ENCODE data around the gene SRBD1.

SRBD1 gene

GRCh38 chr2:45506756-45507155, 104.3 kb downstream of the SRBD1 start:
- DNase-seq: no peak
- H3F3A ChIP-seq (ENCODE audit: insufficient read depth, low read length): no peaks in the 10 kb centered on the region
- no peaks in the 10 kb centered on the region for H3K9me2 ChIP-seq (replicated peaks; ENCODE audit: insufficient read depth, low read length)
- H2AFZ ChIP-seq (ENCODE audit: low read length): no peak overlapping the region
- H3K36me3 ChIP-seq (replicated peaks; ENCODE audit: insufficient read depth, low read length): no peaks in the 10 kb centered on the region
- no peaks in the 10 kb centered on the region for H3K4me1 ChIP-seq (ENCODE audit: low read length)
- no peaks in the 10 kb centered on the region for H3K27me3 ChIP-seq (replicated peaks; ENCODE audit: insufficient read depth, low read length)
- H3K27ac ChIP-seq (ENCODE audit: low read length): no peak overlapping the region
- H4K20me1 ChIP-seq (ENCODE audit: insufficient read depth, low read length): no peaks in the 10 kb centered on the region
- TF ChIP-seq EZH2phosphoT487 (IDR thresholded peaks at IDR 0.05; ENCODE audit: low read length): no peak
- no peak for TF ChIP-seq CTCF (IDR thresholded peaks at IDR 0.05; ENCODE audit: low read length)
- TF ChIP-seq EZH2 (optimal IDR thresholded peaks at IDR 0.05; ENCODE audit: low read depth, low read length): no peak
- no peaks in the 10 kb centered on the region for H3K79me2 ChIP-seq (ENCODE audit: low read length)
- no peak overlapping the region for H3K4me2 ChIP-seq (ENCODE audit: low read depth, low read length)
- no peak overlapping the region for H3K9ac ChIP-seq (ENCODE audit: low read length)
- no peak overlapping the region for H3K4me3 ChIP-seq (ENCODE audit: low read length)
- no peaks in the 10 kb centered on the region for H3K9me3 ChIP-seq (replicated peaks; ENCODE audit: insufficient read depth, low read length)

- no peaks in the 10 kb centered on the region for H3K9me2 ChIP-seq (replicated peaks; ENCODE audit: insufficient read depth, low read length)
- no peak overlapping the region for H3K27ac ChIP-seq (ENCODE audit: low read length)
- H3F3A ChIP-seq (ENCODE audit: insufficient read depth, low read length): no peaks in the 10 kb centered on the region
- no peaks in the 10 kb centered on the region for H3K4me1 ChIP-seq (ENCODE audit: low read length)
- TF ChIP-seq EZH2 (optimal IDR thresholded peaks at IDR 0.05; ENCODE audit: low read depth, low read length) (no peak), EZH2phosphoT487 (IDR thresholded peaks at IDR 0.05; ENCODE audit: low read length) (no peak), CTCF (IDR thresholded peaks at IDR 0.05; ENCODE audit: low read length) (no peak)
- no peak overlapping the region for H3K4me3 ChIP-seq (ENCODE audit: low read length)
- no peaks in the 10 kb centered on the region for H3K79me2 ChIP-seq (ENCODE audit: low read length)
- no peak overlapping the region for H2AFZ ChIP-seq (ENCODE audit: low read length)
- H3K9me3 ChIP-seq (replicated peaks; ENCODE audit: insufficient read depth, low read length): no peaks in the 10 kb centered on the region
- no peak for DNase-seq
- no peaks in the 10 kb centered on the region for H3K27me3 ChIP-seq (replicated peaks; ENCODE audit: insufficient read depth, low read length)
- H3K9ac ChIP-seq (ENCODE audit: low read length): no peak overlapping the region
- no peaks in the 10 kb centered on the region for H4K20me1 ChIP-seq (ENCODE audit: insufficient read depth, low read length)
- H3K36me3 ChIP-seq (replicated peaks; ENCODE audit: insufficient read depth, low read length): no peaks in the 10 kb centered on the region
- no peak overlapping the region for H3K4me2 ChIP-seq (ENCODE audit: low read depth, low read length)
Observed at GRCh38 chr2:45505138-45505537, 105.9 kb downstream of the SRBD1 start.

GRCh38 chr2:45498661-45499550, 112.2 kb downstream of the SRBD1 start:
- Histone ChIP-seq H3K9ac (ENCODE audit: low read length) (no peak overlapping the region), H3K79me2 (ENCODE audit: low read length) (no peaks in the 10 kb centered on the region), H3F3A (ENCODE audit: insufficient read depth, low read length) (no peaks in the 10 kb centered on the region), H2AFZ (ENCODE audit: low read length) (no peak overlapping the region), H3K27me3 (replicated peaks; ENCODE audit: insufficient read depth, low read length) (no peaks in the 10 kb centered on the region), H3K4me2 (ENCODE audit: low read depth, low read length) (no peak overlapping the region), H3K4me1 (ENCODE audit: low read length) (peaks cover 21% of the 10 kb centered on the region), H3K4me3 (ENCODE audit: low read length) (no peak overlapping the region), H4K20me1 (ENCODE audit: insufficient read depth, low read length) (no peaks in the 10 kb centered on the region), H3K9me3 (replicated peaks; ENCODE audit: insufficient read depth, low read length) (no peaks in the 10 kb centered on the region), H3K36me3 (replicated peaks; ENCODE audit: insufficient read depth, low read length) (no peaks in the 10 kb centered on the region), H3K27ac (ENCODE audit: low read length) (no peak overlapping the region), H3K9me2 (replicated peaks; ENCODE audit: insufficient read depth, low read length) (no peaks in the 10 kb centered on the region)
- TF ChIP-seq CTCF (IDR thresholded peaks at IDR 0.05; ENCODE audit: low read length): no peak
- TF ChIP-seq EZH2 (optimal IDR thresholded peaks at IDR 0.05; ENCODE audit: low read depth, low read length): no peak
- no peak for TF ChIP-seq EZH2phosphoT487 (IDR thresholded peaks at IDR 0.05; ENCODE audit: low read length)
- no peak for DNase-seq

Measured in MM.1S (cell line).